ENCODE data around the gene BMP10.

The BMP10 gene

DNA sequence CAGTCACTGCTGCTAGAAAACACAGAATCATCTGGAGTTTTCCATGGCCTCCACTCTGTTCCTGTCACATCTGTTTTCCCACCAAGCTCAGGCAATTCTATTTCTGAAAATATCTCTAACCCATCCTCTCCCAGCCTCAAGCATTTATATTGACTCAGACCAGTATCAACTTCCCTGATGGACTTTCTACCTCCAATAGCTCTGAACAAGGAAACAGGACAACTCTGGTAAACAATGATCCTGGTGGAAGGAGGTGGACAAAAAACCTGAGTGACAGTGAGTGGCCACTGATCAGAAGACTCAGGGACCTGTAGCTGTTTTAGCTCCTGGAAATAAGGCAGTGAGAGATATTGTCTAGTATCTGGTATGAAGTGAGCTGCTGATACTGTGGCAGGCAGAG, 23.4 kb downstream of the BMP10 start:
- no peak for DNase-seq

DNA sequence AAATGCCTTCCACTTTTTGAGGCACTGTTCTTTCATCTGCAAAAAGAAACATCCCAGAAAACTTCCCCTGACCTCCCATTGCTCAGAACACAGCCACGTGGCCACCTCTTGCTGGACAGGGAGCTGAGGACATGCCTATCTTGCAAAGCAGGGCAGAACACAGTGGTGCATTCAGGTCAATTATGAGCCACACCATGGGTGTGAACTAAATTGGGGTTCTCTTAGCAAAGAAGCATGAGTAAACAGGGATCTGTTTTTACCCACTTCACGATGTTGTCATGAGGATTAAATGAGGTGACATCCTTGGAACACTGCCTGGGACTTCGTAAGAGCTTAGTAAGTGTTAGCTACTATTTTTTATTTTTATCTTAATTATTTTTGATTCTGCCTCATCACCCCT, 25.1 kb downstream of the BMP10 start:
- no peak for DNase-seq

DNA sequence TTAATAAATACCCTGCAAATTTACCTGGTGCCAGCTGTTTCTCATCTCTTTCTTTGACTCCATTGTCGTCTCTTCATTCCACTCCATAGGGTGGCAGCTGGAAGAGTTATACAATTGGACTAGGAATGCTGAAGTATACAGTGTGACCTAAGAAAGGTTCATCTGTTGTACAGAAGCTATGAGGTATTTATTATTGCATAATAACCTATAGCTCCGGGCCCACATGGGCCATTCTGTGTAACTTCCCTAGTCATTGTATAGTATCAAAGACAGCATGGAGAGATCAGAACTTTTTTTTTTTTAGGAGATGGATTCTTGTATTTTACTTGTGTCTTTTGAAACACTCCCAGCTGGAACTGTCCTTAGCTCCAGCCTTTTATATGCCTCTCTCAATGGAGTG, 26.2 kb downstream of the BMP10 start:
- no peak for DNase-seq

GRCh38 chr2:68839260-68839833, 31.9 kb downstream of the BMP10 start:
- no peak for DNase-seq

- no peak for DNase-seq
These were observed 32.6 kb downstream of the BMP10 start for GRCh38 chr2:68838641-68839040.

- no peak for DNase-seq
These were observed 33.3 kb downstream of the BMP10 start for GRCh38 chr2:68837861-68838341.

DNA sequence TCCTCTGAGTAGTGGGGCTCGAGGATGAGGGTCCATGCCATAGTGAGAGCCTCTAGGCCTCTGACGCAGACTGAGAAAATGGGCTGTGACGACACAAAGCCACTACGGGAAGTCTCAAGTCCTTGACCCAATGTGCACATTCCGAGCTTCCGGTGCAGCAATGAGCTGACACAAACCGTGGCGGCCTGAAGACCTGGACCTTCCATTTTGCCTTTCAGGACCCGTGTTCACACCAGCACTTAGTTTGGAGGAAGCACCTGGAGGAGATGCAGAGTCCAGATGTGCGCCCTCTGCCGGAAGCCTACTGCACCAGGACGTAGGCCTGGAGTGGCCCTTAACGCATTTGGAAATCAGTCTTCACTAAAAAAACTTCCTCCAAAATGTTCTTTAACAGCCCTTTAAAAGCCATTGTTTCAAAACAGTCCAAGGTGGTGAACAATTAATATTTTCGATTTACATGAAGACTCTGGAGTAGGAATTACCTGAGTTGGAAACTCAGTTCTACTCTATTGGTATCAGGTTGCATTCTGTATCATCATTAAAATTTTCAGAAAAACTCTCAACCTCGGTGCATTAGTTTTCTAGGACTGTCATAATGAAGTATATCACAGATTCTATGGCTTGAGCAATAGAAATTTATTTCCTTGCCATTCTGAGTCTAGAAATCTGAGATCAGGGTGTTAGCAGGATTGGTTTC, 33.9 kb downstream of the BMP10 start:
- no peak for DNase-seq

GRCh38 chr2:68835621-68836020, 35.6 kb downstream of the BMP10 start:
- DNase-seq: no peak

- DNase-seq: no peak
These were observed 36.3 kb downstream of the BMP10 start for GRCh38 chr2:68834737-68835376.

DNA sequence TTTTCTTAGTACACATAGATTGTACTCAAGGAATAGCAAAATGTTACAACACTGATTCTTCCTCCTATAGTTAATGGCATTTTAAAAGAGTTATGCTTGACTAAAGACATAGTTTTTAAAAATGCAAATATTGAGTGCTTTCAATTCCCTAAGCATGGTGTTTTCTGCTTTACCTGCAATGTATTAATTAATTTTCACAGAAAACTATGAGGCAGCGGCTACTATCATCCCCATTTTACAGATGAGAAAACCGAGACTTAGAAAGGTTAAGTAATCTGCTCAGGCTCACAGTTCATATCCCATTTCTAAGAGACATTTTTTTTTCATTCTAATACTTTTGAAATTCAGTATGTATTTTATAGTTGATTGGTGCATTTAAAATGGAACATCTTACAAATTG, 38.0 kb downstream of the BMP10 start:
- no peak for DNase-seq

- no peak for DNase-seq
These were observed 38.8 kb downstream of the BMP10 start for GRCh38 chr2:68832233-68832869.

DNA sequence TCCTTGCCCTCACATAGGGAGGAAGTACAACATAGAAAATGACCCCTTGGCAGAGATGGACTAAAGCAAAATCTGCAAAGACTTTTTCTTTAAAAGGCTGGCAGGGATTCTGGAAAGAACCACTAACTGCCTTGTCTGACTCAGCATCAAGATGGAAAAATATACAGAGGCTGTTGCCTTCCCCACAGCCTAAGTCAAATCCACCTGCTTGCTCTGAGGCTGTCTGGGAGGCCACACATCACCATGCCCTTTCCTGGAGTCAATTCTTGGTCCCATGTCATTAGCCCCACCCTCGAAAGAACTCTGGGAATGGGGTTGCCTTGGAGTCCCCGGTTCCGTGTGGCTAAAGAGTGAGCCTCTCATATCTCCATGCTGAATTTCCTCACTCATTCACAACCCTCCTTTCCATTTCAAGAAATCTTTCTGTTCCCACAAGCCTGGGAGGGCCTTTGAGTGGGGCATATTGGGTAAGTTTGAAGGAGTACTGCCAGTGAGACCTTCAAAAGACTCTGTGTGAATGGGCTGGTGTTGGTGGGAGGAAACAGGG, 39.4 kb downstream of the BMP10 start:
- no peak for DNase-seq

GRCh38 chr2:68829749-68830148, 41.4 kb downstream of the BMP10 start:
- no peak for DNase-seq

DNA sequence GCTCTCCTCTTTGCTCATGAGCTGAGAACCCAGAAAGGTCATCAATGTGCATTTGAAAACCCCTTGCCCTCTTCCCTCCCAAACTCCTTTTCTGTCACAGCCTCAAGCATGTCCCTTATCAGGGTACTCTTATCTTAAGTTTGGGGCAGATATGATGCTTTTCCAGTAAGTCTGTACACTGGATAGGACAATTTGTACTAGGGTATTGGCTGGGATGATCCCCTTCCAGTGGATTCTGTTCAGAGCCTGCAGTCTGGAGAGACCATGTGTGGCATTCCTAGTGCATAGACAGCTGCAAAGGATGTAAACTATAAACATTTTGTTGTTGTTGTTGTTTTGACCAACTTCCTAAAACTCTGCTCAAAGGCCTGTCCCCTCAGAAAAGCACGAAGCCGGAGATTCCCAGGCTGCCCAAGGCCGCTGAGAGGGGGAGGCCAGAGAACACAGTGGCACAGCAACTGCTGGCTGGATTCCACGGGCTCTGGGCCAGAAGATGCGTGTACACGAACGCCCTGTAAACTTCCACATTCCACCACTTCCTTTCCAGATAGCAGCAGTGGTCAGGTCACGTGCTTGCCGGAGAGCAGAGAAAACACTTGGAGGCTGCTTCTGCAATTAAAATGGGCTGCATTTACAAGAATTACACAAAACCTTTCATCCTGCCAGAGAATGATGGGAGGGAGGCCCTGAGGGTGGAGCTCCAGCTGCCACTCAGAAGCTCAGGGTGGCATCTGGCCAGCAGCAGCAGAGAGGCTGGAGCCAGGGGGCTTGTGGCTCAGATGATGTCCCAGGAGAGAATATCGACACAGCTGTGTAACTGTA, 42.1 kb downstream of the BMP10 start:
- peak; percentile 34 for DNase-seq

DNA sequence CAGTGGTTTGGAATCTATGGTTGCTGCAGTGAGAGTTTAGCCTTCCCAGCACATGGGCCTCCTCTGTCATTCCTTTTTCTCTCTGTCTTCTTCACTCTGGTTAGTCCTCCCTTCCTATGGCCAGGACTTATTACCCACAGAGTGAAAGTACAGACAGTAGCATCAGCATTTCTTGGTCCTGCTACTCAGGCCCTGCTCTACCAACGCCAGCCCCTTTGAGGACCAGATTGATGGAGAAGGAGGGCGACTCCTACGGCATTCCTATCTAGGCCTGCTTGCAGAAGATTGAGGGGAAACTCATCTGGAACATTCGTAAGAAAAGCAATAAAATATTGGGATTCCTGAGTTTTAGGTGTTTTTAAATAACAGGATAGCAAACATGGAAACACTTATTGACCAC, 43.5 kb downstream of the BMP10 start:
- no peak for DNase-seq

GRCh38 chr2:68825866-68826265, 45.3 kb downstream of the BMP10 start:
- DNase-seq: no peak

- no peak for DNase-seq
These were observed 46.4 kb downstream of the BMP10 start for GRCh38 chr2:68824831-68825230.

GRCh38 chr2:68822207-68822872, 48.9 kb downstream of the BMP10 start:
- no peak for DNase-seq

DNA sequence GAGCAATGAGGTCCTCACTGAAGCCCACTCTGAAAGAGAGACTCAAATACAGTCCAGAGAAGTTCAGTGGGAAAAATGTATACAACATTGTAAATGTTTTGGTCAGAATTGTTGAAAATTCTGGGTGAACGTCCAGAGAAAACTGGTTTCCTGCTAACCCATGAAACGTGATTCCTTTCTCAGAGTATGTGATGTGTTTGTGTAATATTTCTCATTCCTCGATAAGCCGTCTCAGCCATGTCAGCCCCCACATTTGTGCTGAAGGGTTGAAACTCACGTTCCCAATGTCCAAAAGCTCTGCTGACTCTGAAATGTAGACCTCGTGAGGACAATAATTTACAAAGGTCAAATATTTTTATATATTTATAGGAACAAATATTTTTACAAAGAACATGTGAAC, 51.6 kb downstream of the BMP10 start:
- no peak for DNase-seq

GRCh38 chr2:68817306-68817705, 53.9 kb downstream of the BMP10 start:
- no peak for DNase-seq
